Measurements from ENCODE around the gene HLA-F.

HLA-F gene

GRCh38 chr6:29764422-29765196 is 41.4 kb downstream of the HLA-F start:
- DNase-seq: no peak

DNA sequence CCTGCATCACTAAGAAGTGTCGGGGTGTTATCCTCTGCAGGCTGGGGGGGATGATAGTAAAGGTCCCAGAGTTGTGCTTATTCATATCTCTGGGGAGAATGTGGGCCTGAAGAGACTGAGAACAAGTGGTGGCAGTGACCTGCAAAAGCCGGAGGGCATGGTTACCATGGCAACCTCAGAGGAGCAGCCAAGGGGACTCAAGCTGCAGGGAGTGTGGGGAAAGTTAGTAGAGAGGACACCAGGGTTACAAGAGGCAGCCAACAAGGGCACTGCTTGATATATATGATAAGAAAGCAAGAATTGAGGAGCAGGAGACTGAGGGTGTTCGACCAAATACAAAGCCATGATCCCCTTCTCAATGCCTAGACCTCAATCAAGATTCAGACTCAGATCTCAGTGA is 46.1 kb downstream of the HLA-F start:
- no peak for DNase-seq

DNA sequence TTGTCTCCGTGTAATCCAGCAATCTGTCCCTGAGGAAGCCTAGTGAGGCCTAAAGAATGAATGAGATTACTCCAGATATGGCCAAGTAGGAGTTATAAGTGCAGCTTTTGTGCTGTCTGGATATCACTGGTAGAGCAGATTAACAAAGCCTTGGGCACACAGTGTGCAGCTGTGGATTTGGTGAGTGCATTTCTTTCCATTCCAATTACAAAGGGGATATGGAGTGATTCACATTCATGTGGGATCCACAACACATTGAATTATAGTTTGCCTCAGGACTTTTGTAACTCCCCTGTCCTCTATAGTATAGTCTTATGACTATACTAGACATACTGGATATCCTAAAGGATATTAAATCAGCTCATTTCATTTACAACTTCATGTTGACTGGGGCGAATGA is 47.1 kb downstream of the HLA-F start:
- no peak for DNase-seq

DNA sequence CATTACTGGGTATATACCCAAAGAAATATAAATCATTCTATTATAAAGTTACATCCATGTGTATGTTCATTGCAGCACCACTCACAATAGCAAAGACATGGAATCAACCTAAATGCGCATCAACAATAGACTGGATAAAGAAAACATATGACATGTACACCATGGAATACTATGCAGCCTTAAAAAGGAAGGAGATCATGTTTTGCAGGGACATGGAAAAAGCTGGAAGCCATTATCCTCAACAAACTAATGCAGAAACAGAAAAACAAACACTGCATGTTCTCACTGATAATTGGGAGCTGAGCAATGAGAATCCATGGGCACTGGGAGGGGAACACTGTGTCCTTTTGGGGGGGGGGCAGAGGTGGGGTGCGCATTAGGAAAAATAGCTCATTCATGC is 53.5 kb downstream of the HLA-F start:
- DNase-seq: no peak
